K562 (cell line): ENCODE results near the gene LY6G5B. TPM values are rescaled to one million over a fixed set of nuclear protein-coding genes. Genes with fewer than 3 reads are reported as not detected.

Experiments used
- ATAC-seq: fragments of 200-7000 bp; cut with Tn5 transposase; 3 replicates; pipeline ENCODE4 v1.9.1; 2020; ENCODE audit warnings: moderate library complexity
- BruUV-seq: library from RNA; stranded (reverse); fragments of 400-500 nt; replicated peaks from 2 replicates; lab custom pipeline; 2021; lab: Mats Ljungman, UMichigan
- CTCF ChIA-PET: fragments of 300-600 bp; formaldehyde crosslinking; extraction: SDS; loops from one replicate; lab custom pipeline; 2021; ENCODE audit warnings: low intra/inter-chr PET ratio; lab: Yijun Ruan, JAX
- POLR2A ChIA-PET: fragments of 300-600, 350-650 bp; sonication (Branson Sonifier 250); formaldehyde crosslinking; extraction: SDS; loops from one replicate; lab custom pipeline; 2021; ENCODE audit warnings: antibody characterized with exemption, inconsistent platforms; lab: Yijun Ruan, JAX
- DNase-seq, 4 experiments: peaks; one replicate each; pipeline versions ENCODE4 v3.0.0 to v3.0.0-alpha.2; 2011 to 2018; ENCODE audit warnings: low spot score in 3 of 4, mixed read lengths in 3 of 4; ENCODE audit errors: extremely low read depth in 1 of 4
- FAIRE-seq: peaks from 2 replicates; lab custom pipeline; 2011; peaks lifted over from hg19 to GRCh38; lab: Jason Lieb, UNC
- H2AFZ ChIP-seq: 2 replicates; pipeline ENCODE4 v1.6.0; 2011; ENCODE audit warnings: low read depth, low read length, control low read depth, inconsistent platforms
- H3K27ac ChIP-seq: fragments of 200-600 bp; 3 replicates; pipeline ENCODE4 v1.8.0; 2011; ENCODE audit warnings: low read depth, mild to moderate bottlenecking, control low read depth, inconsistent platforms, low read length, moderate library complexity, mixed read lengths; ENCODE audit errors: extremely low read depth
- H3K27me3 ChIP-seq, 2 experiments: fragments of 300-600 bp in 1 of 2; 2 replicates in 1 of 2; 3 replicates in 1 of 2; pipeline versions ENCODE4 v1.6.0 to v1.8.0; 2011; ENCODE audit warnings: inconsistent platforms in 2 of 2, low read length in 2 of 2, mild to moderate bottlenecking in 1 of 2, mixed read lengths in 1 of 2, moderate library complexity in 1 of 2; ENCODE audit not compliant: control insufficient read depth in 2 of 2, insufficient read depth in 2 of 2
- H3K36me3 ChIP-seq: fragments of 300-600 bp; 3 replicates; pipeline ENCODE4 v1.8.0; 2011; ENCODE audit warnings: mild to moderate bottlenecking, low read length, inconsistent platforms; ENCODE audit not compliant: control insufficient read depth, insufficient read depth
- H3K4me1 ChIP-seq, 2 experiments: fragments of 200-600 bp in 1 of 2; replicated peaks in 1 of 2; 2 replicates in 1 of 2; 3 replicates in 1 of 2; pipeline versions ENCODE4 v1.5.1 to v1.8.0; 2011; ENCODE audit warnings: inconsistent platforms in 2 of 2, low read length in 2 of 2, mild to moderate bottlenecking in 1 of 2, mixed read lengths in 1 of 2, moderate library complexity in 1 of 2; ENCODE audit not compliant: control insufficient read depth in 2 of 2, insufficient read depth in 2 of 2
- H3K4me2 ChIP-seq: 2 replicates; pipeline ENCODE4 v1.6.1; 2011; ENCODE audit warnings: low read length, control low read depth, inconsistent platforms, mixed read lengths; ENCODE audit not compliant: insufficient read depth
- H3K4me3 ChIP-seq: fragments of 200-600 bp; sonication (generic), shearing (Covaris generic); 2 replicates; pipeline ENCODE4 v1.5.1; 2016; ENCODE audit warnings: control low read depth, inconsistent platforms
- H3K79me2 ChIP-seq: fragments of 200-600 bp; 3 replicates; pipeline ENCODE4 v1.8.0; 2011; ENCODE audit warnings: low read length, inconsistent platforms; ENCODE audit not compliant: control insufficient read depth, insufficient read depth
- H3K9ac ChIP-seq, 2 experiments: 2 replicates each; pipeline versions ENCODE4 v1.6.0 to v1.6.1; 2011; ENCODE audit warnings: low read depth in 2 of 2, low read length in 2 of 2, control low read depth in 1 of 2, inconsistent platforms in 1 of 2, mild to moderate bottlenecking in 1 of 2, mixed read lengths in 1 of 2; ENCODE audit not compliant: insufficient read depth in 1 of 2
- H3K9me1 ChIP-seq: one replicate; pipeline ENCODE4 v1.6.0; 2011; ENCODE audit warnings: inconsistent platforms, mild to moderate bottlenecking, low read length, moderate library complexity; ENCODE audit not compliant: control insufficient read depth, insufficient read depth
- H3K9me3 ChIP-seq: replicated peaks from 2 replicates; pipeline ENCODE4 v1.5.1; 2011; ENCODE audit warnings: low read depth, low read length, inconsistent platforms; ENCODE audit not compliant: control insufficient read depth, insufficient read depth
- H4K20me1 ChIP-seq: replicated peaks from 2 replicates; pipeline ENCODE4 v1.6.1; 2011; ENCODE audit warnings: low read length, inconsistent platforms, mixed read lengths; ENCODE audit not compliant: control insufficient read depth, insufficient read depth
- CREM ChIP-seq: IDR thresholded peaks from 2 replicates; pipeline ENCODE4 v1.6.1; 2014; ENCODE audit warnings: antibody characterized with exemption, low read depth
- CTBP1 ChIP-seq: fragments of 450-650 bp; IDR thresholded peaks from 2 replicates; pipeline ENCODE4 v1.6.1; 2016; ENCODE audit warnings: borderline replicate concordance
- GATA2 ChIP-seq: sonication (generic); formaldehyde crosslinking; IDR thresholded peaks from 2 replicates; pipeline ENCODE4 v1.4.0; 2020; ENCODE audit warnings: mild to moderate bottlenecking, missing genetic modification reagents
- MAZ ChIP-seq, 2 experiments: fragments of 450-650 bp in 1 of 2; sonication (generic) in 1 of 2; formaldehyde crosslinking; IDR thresholded peaks in 1 of 2; conservative IDR thresholded peaks in 1 of 2; 2 replicates each; pipeline versions ENCODE4 v1.4.0 to v1.5.0; 2020; ENCODE audit warnings: mild to moderate bottlenecking in 1 of 2, missing genetic modification reagents in 1 of 2
- MTA1 ChIP-seq: fragments of 450-650 bp; IDR thresholded peaks from 2 replicates; pipeline ENCODE4 v1.6.1; 2017; ENCODE audit warnings: borderline replicate concordance
- NCOA6 ChIP-seq: fragments of 450-650 bp; IDR thresholded peaks from 2 replicates; pipeline ENCODE4 v1.6.1; 2017; ENCODE audit warnings: mild to moderate bottlenecking
- NFE2 ChIP-seq: IDR thresholded peaks from 2 replicates; pipeline ENCODE4 v1.6.1; 2014; ENCODE audit warnings: antibody characterized with exemption, low read depth
- OTX1 ChIP-seq: fragments of 450-650 bp; formaldehyde crosslinking; IDR thresholded peaks from 2 replicates; pipeline ENCODE4 v1.4.0; 2022; ENCODE audit warnings: mild to moderate bottlenecking
- PKNOX1 ChIP-seq: fragments of 450-650 bp; IDR thresholded peaks from 2 replicates; pipeline ENCODE4 v1.6.1; 2016
- POLR2AphosphoS5 ChIP-seq: IDR thresholded peaks from 2 replicates; pipeline ENCODE4 v1.6.1; 2011; ENCODE audit warnings: mild to moderate bottlenecking, low read depth, low read length, moderate library complexity; ENCODE audit not compliant: control insufficient read depth, insufficient read depth
- PYGO2 ChIP-seq: fragments of 450-650 bp; IDR thresholded peaks from 2 replicates; pipeline ENCODE4 v1.6.1; 2016; ENCODE audit warnings: mild to moderate bottlenecking, missing genetic modification characterization, moderate library complexity, missing compliant biosample characterization
- RFX7 ChIP-seq: fragments of 250-450 bp; sonication (Bioruptor Pico); IDR thresholded peaks from 2 replicates; pipeline ENCODE4 v1.5.1; 2021; ENCODE audit warnings: mild to moderate bottlenecking
- SAFB ChIP-seq: fragments of 200-400 bp; formaldehyde crosslinking; IDR thresholded peaks from 2 replicates; pipeline ENCODE4 v1.6.1; 2017; ENCODE audit warnings: low read depth, low read length, borderline replicate concordance
- TCF3 ChIP-seq: sonication (generic); formaldehyde crosslinking; IDR thresholded peaks from 2 replicates; pipeline ENCODE4 v1.4.0; 2020; ENCODE audit warnings: mild to moderate bottlenecking, missing genetic modification reagents
- TEAD4 ChIP-seq, 2 experiments: sonication (generic) in 1 of 2; formaldehyde crosslinking in 1 of 2; IDR thresholded peaks; 2 replicates each; pipeline versions ENCODE4 v1.6.1 to v1.8.0; 2012 to 2022; ENCODE audit warnings: borderline replicate concordance in 1 of 2, inconsistent platforms in 1 of 2, low read length in 1 of 2, mild to moderate bottlenecking in 1 of 2, missing genetic modification reagents in 1 of 2
- THRAP3 ChIP-seq: fragments of 450-650 bp; IDR thresholded peaks from 2 replicates; pipeline ENCODE4 v1.6.1; 2016; ENCODE audit warnings: mild to moderate bottlenecking, inconsistent platforms, borderline replicate concordance
- THRB ChIP-seq: fragments of 450-650 bp; formaldehyde crosslinking; conservative IDR thresholded peaks from 2 replicates; pipeline ENCODE4 v1.4.0; 2022; ENCODE audit warnings: mild to moderate bottlenecking, missing genetic modification characterization
- ZBTB33 ChIP-seq: sonication (generic); formaldehyde crosslinking; IDR thresholded peaks from 2 replicates; pipeline ENCODE4 v1.8.1; 2023; ENCODE audit warnings: mild to moderate bottlenecking, missing genetic modification reagents
- ZNF507 ChIP-seq: conservative IDR thresholded peaks from 2 replicates; pipeline ENCODE4 v1.6.1; 2017; ENCODE audit warnings: missing genetic modification characterization, missing compliant biosample characterization
- WGBS: fragments of 100-300 bp; shearing (Covaris generic); methylation state at CpG from one replicate; pipeline ENCODE4 v1.1.6; 2016; ENCODE audit warnings: low coverage, mixed read lengths; ENCODE audit not compliant: insufficient coverage; ENCODE audit errors: missing lambda C conversion rate; 5-methylcytosine and 5-hydroxymethylcytosine counted together
- in situ Hi-C: fragments of 300-500 bp; cut with MboI; formaldehyde crosslinking; loops from 4 replicates; pipeline ENCODE4 v1.15.0; 2018; ENCODE audit warnings: inconsistent platforms, mixed read lengths
- intact Hi-C: fragments of 100-400 bp; cut with micrococcal nuclease; formaldehyde crosslinking; loops from 2 replicates; pipeline ENCODE4 v1.14.2; 2022
- polyA plus RNA-seq, 8 experiments: library from polyadenylated mRNA; depleted of rRNA in 4 of 8; stranded (reverse) in 5 of 8; unstranded in 3 of 8; fragments of >200 nt; fragmentation: Nextera tagmentation in 2 of 8; fragmentation: Illumina TruSeq in 1 of 8; extraction: Ambion mirVana in 2 of 8; extraction: Trizol in 1 of 8; gene quantifications; 2 replicates each; pipeline versions ENCODE4 v1.2.1 to v1.2.3, GENCODE V29; 2011 to 2014; ENCODE audit warnings: inconsistent platforms in 1 of 8, missing spikeins in 1 of 8
- total RNA-seq, 7 experiments: library from RNA; depleted of rRNA in 6 of 7; stranded (reverse); fragments of >200 nt in 6 of 7; fragmentation: Illumina TruSeq in 2 of 7; extraction: Trizol in 2 of 7; gene quantifications; 2 replicates each; pipeline versions ENCODE4 v1.2.1 to v1.2.3, GENCODE V29; 2011 to 2021; ENCODE audit warnings: low replicate concordance in 1 of 7

Gene LY6G5B
- total and polyA plus RNA-seq, 9 of the 15 experiments (the other 6 are each of a cell fraction or from before 2014, with no cell fraction given), result 6.0 to 27.0 (median 7.5) TPM

GRCh38 chr6:31686483-31686882, 16.7 kb downstream of the LY6G5B start:
- ATAC-seq (peak; percentile 65), DNase-seq (peak; percentile 70 to 93 (median 86)), FAIRE-seq (peak; percentile 79)
- no TSS peak for BruUV-seq
- POLR2A ChIA-PET, result interaction anchor here (0.6 to 5.1 kb wide), 13 partner anchors 8 to 148 kb away, joined by 3 to 30 read pairs (median 5); partner anchors contain the start of genes ABHD16A, APOM, BAG6 and CSNK2B
- Histone ChIP-seq H4K20me1 (no peaks in the 10 kb centered on the region), H3K9me1 (no peaks in the 10 kb centered on the region), H3K9me3 (no peaks in the 10 kb centered on the region), H3K9ac (peak overlapping the region in 1 of 2 experiments; percentile 77; a peak in 1 of 4 replicates), H3K4me2 (peak overlapping the region; percentile 33), H2AFZ (no peak overlapping the region), H3K27me3 (no peaks in the 10 kb centered on the region), H3K79me2 (no peaks in the 10 kb centered on the region; the same call in 2 of the 3 replicates), H3K36me3 (peaks cover 62% of the 10 kb centered on the region), H3K27ac (0 out of 3 replicates have a peak overlapping the region, but pooled peaks have one; percentile 4), H3K4me3 (no peak overlapping the region), H3K4me1 (peaks cover 54 to 65% of the 10 kb centered on the region in 2 experiments)
- CTCF ChIA-PET, result no interaction called here
- intact Hi-C loops (no loop called here), in situ Hi-C loops (loop anchor here (5.0 kb wide), 1 partner anchor 81 kb away; no protein-coding TSS in a partner anchor)
- WGBS, result 15% methylated on average over 5 of the region's 5 CpGs
- TF ChIP-seq PYGO2 (tag), result no peak
- no peak for TF ChIP-seq TEAD4 (IDR thresholded peaks at IDR 0.05; ENCODE audit: low read length)
- TF ChIP-seq TEAD4 (CRISPR knock-in tag; IDR thresholded peaks at IDR 0.05; ENCODE audit: borderline replicate concordance), result no peak
- TF ChIP-seq CREM, result 0 out of 2 replicates have a peak, but pooled peaks have one; percentile 44
- peak; percentile 81 for TF ChIP-seq TCF3 (CRISPR knock-in tag)
- TF ChIP-seq THRAP3, result no peak
- TF ChIP-seq NFE2, result peak; percentile 40; the same call in 1 of the 2 replicates
- TF ChIP-seq GATA2, result peak; percentile 35; the same call in 1 of the 2 replicates
- TF ChIP-seq SAFB, result no peak
- peak; percentile 47 to 63; a peak in 3 of 4 replicates for TF ChIP-seq MAZ (CRISPR knock-in tag; conservative IDR thresholded peaks at IDR 0.05 in 1 of 2, IDR thresholded peaks at IDR 0.05 in 1 of 2)
- no peak for TF ChIP-seq NCOA6
- TF ChIP-seq THRB (CRISPR knock-in tag), result peak; percentile 52; the same call in 1 of the 2 replicates
- no peak for TF ChIP-seq CTBP1
- no peak for TF ChIP-seq MTA1
- no peak for TF ChIP-seq ZNF507 (tag)
- no peak for TF ChIP-seq RFX7 (CRISPR knock-in tag)
- TF ChIP-seq POLR2AphosphoS5, result peak; percentile 76; the same call in 1 of the 2 replicates
- 0 out of 2 replicates have a peak, but pooled peaks have one; percentile 68 for TF ChIP-seq OTX1 (CRISPR knock-in tag)
- peak; percentile 62; the same call in 1 of the 2 replicates for TF ChIP-seq ZBTB33 (CRISPR knock-in tag)
- TF ChIP-seq PKNOX1, result no peak
